HG03469 (cell line): ENCODE data around the gene PRDM11.
"Not testable (repeated sequence)": the region's sequence is repeated elsewhere in the genome, so short reads cannot be mapped to it uniquely, and the experiment has no call there.

Experiments used
- ATAC-seq: cut with Tn5 transposase; IDR thresholded peaks from one replicate; pipeline ENCODE4 v1.9.1; 2021; ENCODE audit warnings: mild to moderate bottlenecking, moderate library complexity, moderate number of reproducible peaks; ENCODE audit not compliant: unreplicated experiment

Gene PRDM11

GRCh38 chr11:45229401-45230020, 83.1 kb downstream of the PRDM11 start:
- ATAC-seq: no peak

- no peak for ATAC-seq
Measured at GRCh38 chr11:45232341-45233080, 86.1 kb downstream of the PRDM11 start.

GRCh38 chr11:45233121-45233803, 86.8 kb downstream of the PRDM11 start:
- ATAC-seq: no peak

- ATAC-seq: no peak
Measured at GRCh38 chr11:45233804-45234170, 87.3 kb downstream of the PRDM11 start.

GRCh38 chr11:45234306-45235006, 88.0 kb downstream of the PRDM11 start:
- no peak for ATAC-seq

DNA sequence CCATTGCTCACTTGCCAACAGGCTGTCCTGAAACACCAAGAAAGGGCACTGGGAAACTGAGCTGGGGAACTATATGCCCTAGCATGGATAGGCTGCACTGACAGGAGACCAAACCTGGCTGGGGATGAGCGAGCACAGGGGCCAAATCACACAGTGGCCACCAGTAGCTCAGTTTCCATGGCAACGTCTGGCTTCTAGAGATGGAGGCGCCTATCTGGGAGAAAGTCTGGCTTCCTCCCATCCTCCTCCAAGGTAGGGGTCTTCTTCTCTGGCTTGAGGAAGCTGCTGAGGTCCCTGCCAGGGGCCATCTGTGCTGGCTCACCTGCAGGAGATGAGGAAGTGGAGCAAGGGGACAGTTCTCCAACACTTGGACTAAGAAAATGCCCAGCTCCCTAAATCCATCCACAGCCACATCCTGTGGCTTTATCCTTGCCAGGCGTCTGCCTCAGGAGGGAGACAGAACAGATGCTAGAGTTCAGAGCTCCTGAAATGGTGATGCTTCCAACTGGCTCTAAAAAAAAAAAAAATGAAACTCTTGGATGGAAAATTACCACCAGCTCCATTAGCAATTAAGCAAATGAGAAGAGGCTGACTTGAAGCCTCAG, 91.4 kb downstream of the PRDM11 start:
- no peak for ATAC-seq

DNA sequence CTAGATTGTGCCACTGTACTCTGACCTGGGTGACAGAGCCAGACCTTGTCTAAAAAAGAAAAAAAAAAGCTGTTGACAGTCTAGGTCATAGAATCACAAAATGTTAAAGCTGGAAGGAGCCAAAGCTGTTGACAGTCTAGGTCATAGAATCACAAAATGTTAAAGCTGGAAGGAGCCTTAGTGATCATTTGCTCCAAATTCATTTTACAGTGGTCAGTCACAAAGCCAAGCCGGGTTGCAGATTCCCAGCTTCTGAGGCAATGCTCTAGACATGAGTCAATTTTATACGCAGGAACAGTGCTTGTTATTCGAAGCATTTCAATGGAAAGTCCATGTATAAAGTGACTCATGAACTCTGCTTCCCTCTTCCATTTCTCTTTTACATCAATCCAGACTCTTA, 92.3 kb downstream of the PRDM11 start:
- no peak for ATAC-seq

GRCh38 chr11:45239733-45240132, 93.3 kb downstream of the PRDM11 start:
- ATAC-seq: no peak

GRCh38 chr11:45243967-45244366, 97.5 kb downstream of the PRDM11 start:
- no peak for ATAC-seq

DNA sequence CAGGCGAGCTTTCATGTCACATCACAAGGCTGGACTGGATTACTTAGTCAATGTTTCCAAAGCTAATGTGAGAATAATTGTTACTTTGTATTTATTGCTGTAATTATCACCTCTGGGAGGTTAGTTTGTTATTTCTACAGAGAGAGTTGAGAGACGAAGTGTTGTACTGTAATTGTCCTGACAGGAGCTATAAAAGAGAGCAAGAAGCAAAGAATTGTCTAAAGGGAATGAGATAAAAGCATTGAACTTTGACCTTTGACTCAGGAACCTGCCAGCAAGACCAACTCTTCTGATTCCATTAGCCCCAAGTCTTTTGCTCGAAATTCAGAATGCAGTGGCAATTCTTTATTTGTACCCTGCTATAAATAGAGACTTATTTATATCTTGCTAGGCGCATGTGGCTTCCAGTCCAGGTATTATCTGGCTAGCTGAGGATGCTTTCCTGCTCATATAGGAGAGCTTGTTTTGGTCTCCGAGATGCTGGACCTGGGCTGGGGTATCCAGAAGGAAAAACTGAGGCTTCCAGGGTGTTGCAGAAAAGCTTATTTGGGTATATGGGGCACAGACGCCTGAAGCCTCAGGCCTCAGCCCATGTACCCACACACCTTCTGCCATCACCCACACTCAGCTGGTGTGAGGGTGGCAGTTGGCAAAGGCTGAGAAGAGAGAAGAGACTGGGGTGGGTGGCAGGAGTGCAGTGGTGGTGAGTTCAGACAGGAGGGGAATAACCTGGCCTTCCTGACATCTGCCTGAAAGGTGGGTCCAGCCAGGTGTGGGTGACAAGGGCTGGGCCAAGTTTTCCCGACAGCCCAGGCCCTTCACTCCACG, 99.0 kb downstream of the PRDM11 start:
- ATAC-seq: no peak

DNA sequence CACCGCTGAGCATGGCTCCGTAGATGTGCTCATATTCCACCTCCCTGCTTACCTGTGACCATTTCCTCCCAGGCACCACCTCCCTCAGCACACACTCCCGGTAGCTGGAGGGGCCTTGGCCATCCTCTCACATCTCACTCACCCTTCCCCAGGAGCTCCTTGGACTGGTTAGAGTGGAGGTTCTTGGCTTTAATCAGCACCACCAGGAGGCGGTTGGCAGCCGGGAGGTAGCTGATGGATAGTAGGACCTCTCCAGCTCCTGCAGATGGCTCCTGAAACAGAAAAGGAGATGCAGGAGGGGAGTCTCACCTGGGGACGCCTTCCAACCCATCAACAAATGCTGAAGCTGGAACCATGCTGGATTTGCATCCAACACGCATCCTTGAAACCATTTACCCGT, 99.8 kb downstream of the PRDM11 start:
- ATAC-seq: no peak

GRCh38 chr11:45247433-45247832, 101.0 kb downstream of the PRDM11 start:
- no peak for ATAC-seq

- no peak for ATAC-seq
Measured at GRCh38 chr11:45248501-45249011, 102.1 kb downstream of the PRDM11 start.

- not testable (repeated sequence) for ATAC-seq
Measured at GRCh38 chr11:45249372-45249771, 102.9 kb downstream of the PRDM11 start.

DNA sequence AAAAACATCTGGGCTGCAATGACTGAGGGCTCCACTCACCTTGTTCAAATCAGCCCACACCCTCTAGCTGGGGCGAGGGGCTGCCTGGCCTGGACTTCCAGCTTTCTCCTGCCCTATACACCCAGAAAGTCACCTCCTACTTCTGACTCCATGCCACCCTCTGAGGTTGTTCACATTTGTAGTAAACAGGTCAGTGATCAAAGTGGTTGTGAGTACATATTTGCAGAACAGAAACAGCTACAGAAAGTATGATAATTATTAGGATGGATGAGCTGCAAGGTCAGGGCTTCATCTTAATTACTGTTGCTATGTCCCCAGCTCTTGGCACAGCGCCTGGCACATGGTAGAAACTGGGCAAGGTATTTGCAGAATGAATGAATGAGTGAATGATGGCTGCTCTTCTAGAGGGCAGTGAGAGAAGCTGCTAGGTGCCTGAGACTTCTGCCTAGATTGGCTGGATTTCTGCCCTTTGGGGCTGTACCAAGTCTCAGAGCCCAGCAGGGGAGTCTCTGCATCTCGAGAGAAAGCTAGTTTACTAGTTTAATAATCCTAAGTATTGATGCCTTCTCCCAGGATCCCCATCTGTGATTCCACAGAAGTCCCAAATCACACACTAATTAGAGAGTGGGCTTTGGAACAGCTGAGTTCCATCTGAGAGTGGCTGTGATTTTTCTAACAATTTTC, 103.7 kb downstream of the PRDM11 start:
- no peak for ATAC-seq

DNA sequence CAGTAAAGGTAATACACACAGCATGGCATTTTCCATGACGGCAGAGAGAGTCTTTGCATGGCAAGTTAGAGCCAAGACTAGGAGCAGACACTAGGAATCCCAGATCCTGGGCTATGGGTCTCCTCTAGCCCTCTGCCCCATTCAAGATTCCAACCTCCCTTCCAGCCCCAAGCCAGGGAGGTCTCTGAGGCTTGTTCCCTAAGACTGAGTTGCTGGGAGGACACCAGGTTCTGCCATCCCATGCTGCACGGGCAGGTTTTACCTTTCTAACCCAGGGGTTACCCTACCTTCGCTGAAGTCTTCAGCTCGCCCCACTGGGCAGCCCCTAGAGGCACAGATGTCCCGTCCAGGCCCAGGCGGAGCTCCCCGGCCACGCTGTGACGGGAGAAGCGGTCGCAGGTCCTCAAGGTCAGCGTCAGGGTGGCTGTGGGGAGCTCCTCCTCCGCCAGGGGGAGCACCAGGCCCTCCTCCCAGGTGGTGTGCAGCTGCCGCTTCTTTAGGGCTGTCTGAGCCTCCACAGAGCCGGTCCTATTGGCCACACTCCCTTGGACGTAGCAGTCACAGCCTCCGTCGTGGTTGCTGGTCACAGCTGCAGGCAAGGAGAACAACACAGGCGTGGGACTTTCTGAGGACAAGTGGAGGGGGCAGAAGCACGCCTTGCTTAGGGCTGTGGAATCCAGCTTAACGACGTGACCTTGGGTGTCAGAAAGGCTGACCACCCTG, 105.9 kb downstream of the PRDM11 start:
- ATAC-seq: no peak

GRCh38 chr11:45252877-45253276, 106.4 kb downstream of the PRDM11 start:
- no peak for ATAC-seq

DNA sequence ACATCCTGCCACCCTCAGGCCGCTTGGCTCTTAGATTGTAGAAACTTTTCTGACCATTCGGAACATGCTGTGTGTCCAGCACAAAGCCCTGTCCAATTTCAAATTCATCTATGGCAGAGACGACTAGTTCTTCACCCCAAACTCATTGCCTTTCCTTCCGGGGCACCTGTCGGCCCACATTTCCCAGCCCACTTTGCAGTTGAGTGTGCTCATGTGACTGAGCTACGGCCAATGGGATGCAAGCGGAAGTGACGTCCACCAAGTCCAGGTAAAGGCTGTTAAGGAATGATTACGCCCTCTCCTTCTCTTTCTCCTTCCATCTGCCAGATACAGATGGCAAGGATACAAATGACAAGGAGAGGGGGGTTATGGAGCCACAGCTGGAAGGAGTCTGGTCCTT, 107.2 kb downstream of the PRDM11 start:
- no peak for ATAC-seq

DNA sequence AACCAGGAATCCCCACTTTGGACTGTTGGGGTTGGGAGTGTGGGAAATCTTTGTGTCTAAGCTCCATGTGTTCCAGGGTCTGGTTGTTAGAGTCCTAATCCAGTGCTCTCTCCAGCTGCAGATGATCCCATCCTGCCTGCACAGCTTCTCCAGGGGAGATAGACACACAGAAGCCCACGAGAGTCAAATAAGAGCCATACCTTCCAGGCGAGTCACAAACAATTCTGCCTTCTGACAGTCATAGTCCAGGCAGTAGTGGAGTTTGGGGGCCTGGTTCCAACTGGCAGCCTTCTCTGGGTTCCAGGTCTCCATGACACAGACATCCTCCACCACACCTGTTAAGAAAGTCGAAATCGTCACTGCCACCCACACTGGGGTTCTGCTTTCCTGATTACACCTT, 107.6 kb downstream of the PRDM11 start:
- no peak for ATAC-seq
